Prostate gland (tissue), 2 donors: Measurements from ENCODE around the gene AXDND1. TPM values are rescaled to one million over a fixed set of nuclear protein-coding genes. Genes with fewer than 3 reads are reported as not detected.
"Not testable (repeated sequence)": the region's sequence is repeated elsewhere in the genome, so short reads cannot be mapped to it uniquely, and the experiment has no call there.

Experiments used
- DNase-seq: peaks from one replicate; pipeline ENCODE4 v3.0.0-alpha.2; 2019; ENCODE audit warnings: low spot score
- H3K27ac ChIP-seq, 2 donors: fragments of 200-600 bp; sonication (generic); 2 replicates each; pipeline ENCODE4 v1.5.1; 2017 to 2019
- H3K27me3 ChIP-seq: fragments of 200-600 bp; sonication (generic); replicated peaks from 2 replicates; pipeline ENCODE4 v1.5.1; 2019; ENCODE audit not compliant: insufficient read depth
- H3K36me3 ChIP-seq, 2 donors: fragments of 200-600 bp; sonication (generic); 1 replicate in 1 of 2; 2 replicates in 1 of 2; pipeline versions ENCODE4 v1.5.1 to v1.8.1; 2017 to 2019
- H3K4me1 ChIP-seq: fragments of 200-600 bp; sonication (generic); replicated peaks from 2 replicates; pipeline ENCODE4 v1.5.1; 2019
- H3K4me3 ChIP-seq, 2 donors: fragments of 200-600 bp; sonication (generic); 2 replicates each; pipeline ENCODE4 v1.5.1; 2017 to 2019
- H3K9me3 ChIP-seq: fragments of 200-600 bp; sonication (generic); 2 replicates; pipeline ENCODE4 v1.5.1; 2017
- POLR2A ChIP-seq: fragments of 450-650 bp; IDR thresholded peaks from one replicate; pipeline ENCODE4 v1.6.1; 2016; ENCODE audit warnings: antibody characterized with exemption, mild to moderate bottlenecking
- POLR2AphosphoS5 ChIP-seq: sonication (generic); formaldehyde crosslinking; IDR thresholded peaks from one replicate; pipeline ENCODE4 v1.6.1; 2017; ENCODE audit warnings: antibody characterized with exemption
- WGBS: methylation state at CpG from one replicate; pipeline ENCODE4 v1.1.5; 2018; 5-methylcytosine and 5-hydroxymethylcytosine counted together
- intact Hi-C: fragments of 100-400 bp; cut with DNase I; formaldehyde crosslinking; loops from one replicate; pipeline ENCODE4 v1.14.2; 2022
- total RNA-seq, 2 donors: library from RNA; depleted of rRNA; stranded (reverse); fragments of >200 nt; gene quantifications; one replicate each; pipeline ENCODE4 v1.1.0, GENCODE V29; 2016
- TF ChIP-seq, protein P1 (sequence below), 4 experiments: fragments of 200-600 bp in 2 of 4; fragments of 450-650 bp in 2 of 4; sonication (generic) in 2 of 4; IDR thresholded peaks; 1 replicate in 3 of 4; 2 replicates in 1 of 4; pipeline ENCODE4 v1.5.1; 2016 to 2019; ENCODE audit warnings: antibody characterized with exemption in 4 of 4, mild to moderate bottlenecking in 2 of 4, moderate library complexity in 2 of 4

AXDND1 gene
- total RNA-seq, 2 donors from 2014 or later: 7.0 TPM; not detected in 1

DNA sequence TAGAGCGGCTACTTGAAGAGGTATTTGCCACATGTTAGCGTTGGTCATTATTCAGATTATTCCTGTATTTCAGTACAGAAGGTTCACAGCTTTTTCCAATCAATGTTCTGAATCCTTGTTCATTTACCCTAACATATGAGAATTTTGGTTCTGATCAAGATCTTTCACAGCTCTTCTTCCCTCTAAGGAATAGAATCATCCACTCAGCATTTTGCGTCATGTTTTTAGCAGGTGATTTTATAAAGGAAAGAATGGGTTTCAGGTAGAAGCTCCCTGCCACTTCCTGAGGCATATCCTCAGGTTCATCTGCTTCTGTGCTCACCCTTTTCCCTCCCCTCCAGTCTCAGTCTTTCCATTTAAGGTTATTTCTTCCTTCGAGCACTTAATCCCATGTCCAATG lies 143.6 kb downstream of the AXDND1 start:
- Histone ChIP-seq H3K27me3 (no peaks in the 10 kb centered on the region), H3K27ac (no peak overlapping the region), H3K4me1 (no peaks in the 10 kb centered on the region), H3K36me3 (no peaks in the 10 kb centered on the region), H3K4me3 (no peak overlapping the region), H3K9me3 (no peaks in the 10 kb centered on the region)
- WGBS: 90% methylated on average over 4 of the region's 4 CpGs
- TF ChIP-seq POLR2AphosphoS5: no peak
- TF ChIP-seq, protein P1, sequence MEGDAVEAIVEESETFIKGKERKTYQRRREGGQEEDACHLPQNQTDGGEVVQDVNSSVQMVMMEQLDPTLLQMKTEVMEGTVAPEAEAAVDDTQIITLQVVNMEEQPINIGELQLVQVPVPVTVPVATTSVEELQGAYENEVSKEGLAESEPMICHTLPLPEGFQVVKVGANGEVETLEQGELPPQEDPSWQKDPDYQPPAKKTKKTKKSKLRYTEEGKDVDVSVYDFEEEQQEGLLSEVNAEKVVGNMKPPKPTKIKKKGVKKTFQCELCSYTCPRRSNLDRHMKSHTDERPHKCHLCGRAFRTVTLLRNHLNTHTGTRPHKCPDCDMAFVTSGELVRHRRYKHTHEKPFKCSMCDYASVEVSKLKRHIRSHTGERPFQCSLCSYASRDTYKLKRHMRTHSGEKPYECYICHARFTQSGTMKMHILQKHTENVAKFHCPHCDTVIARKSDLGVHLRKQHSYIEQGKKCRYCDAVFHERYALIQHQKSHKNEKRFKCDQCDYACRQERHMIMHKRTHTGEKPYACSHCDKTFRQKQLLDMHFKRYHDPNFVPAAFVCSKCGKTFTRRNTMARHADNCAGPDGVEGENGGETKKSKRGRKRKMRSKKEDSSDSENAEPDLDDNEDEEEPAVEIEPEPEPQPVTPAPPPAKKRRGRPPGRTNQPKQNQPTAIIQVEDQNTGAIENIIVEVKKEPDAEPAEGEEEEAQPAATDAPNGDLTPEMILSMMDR (IDR thresholded peaks at IDR 0.05): no peak
- no peak for TF ChIP-seq POLR2A
- intact Hi-C loops: no loop called here
- DNase-seq: no peak

DNA sequence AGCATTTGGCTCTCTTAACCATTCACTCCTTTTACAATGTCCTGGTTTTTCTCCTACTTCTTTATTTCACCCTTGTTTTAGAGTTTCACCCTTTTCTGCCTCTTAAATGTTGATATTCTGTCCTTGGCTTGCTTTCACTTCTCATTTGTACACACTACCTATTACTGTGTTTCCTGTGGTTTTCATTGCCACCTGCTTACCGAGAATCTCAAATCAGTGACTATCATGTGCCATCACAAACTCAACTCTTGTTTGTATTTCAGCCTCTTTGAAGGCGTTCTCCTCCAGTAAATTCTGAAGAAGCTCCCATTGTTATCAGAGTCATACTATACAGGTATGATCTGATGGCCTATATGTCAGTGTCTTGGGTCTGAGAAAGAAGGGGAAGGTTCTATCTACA lies 144.3 kb downstream of the AXDND1 start:
- H3K27me3 ChIP-seq: no peaks in the 10 kb centered on the region
- intact Hi-C loops: no loop called here
- H3K4me3 ChIP-seq: no peak overlapping the region
- H3K27ac ChIP-seq: no peak overlapping the region
- TF ChIP-seq, protein P1 (IDR thresholded peaks at IDR 0.05): no peak
- no peak for TF ChIP-seq POLR2AphosphoS5
- TF ChIP-seq POLR2A: no peak
- no peaks in the 10 kb centered on the region for H3K36me3 ChIP-seq
- DNase-seq: no peak
- 35% methylated on average over 2 of the region's 2 CpGs for WGBS
- H3K4me1 ChIP-seq: no peaks in the 10 kb centered on the region
- no peaks in the 10 kb centered on the region for H3K9me3 ChIP-seq

DNA sequence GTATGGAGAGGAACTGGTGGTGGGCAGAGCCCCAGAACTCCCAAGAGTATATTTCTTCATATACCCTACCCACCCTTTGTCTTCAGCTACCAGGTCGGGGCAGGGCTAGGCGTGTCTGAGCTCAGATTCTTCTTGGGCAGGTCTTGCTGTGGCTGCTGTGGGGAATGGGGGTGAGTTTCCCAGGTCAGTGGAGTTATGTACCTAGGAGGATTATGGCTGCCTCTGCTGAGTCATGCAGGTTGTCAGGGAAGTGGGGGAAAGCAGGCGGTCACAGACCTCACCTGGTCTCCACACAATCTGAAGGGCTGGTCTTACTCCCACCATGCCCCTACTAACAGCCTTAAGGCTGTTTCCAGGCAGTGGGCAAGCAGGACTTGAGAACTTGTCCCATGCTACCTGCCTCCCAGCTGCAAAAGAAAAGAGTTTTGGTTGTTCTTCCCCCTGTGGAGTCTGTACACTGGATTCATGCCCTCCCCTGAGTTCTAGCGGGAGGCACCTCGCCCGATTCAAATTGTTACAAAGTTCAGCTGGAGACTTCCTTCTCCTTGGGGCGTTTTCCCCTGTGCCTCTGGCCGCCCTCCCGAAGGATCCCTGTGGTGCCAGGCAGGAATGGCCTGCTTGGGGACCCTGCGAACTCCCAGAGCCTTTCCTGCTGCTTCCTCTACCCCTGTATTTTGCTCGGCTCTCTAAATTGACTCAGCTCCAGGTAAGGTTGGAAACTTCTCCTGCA lies 151.4 kb downstream of the AXDND1 start:
- no peak overlapping the region for H3K27ac ChIP-seq
- TF ChIP-seq POLR2A (no peak), POLR2AphosphoS5 (no peak)
- TF ChIP-seq, protein P1 (IDR thresholded peaks at IDR 0.05): no peak
- no peak overlapping the region for H3K4me3 ChIP-seq
- H3K4me1 ChIP-seq: no peaks in the 10 kb centered on the region
- 71% methylated on average over 11 of the region's 11 CpGs for WGBS
- no peak for DNase-seq
- H3K9me3 ChIP-seq: no peaks in the 10 kb centered on the region
- H3K36me3 ChIP-seq: no peaks in the 10 kb centered on the region
- intact Hi-C loops: no loop called here
- no peaks in the 10 kb centered on the region for H3K27me3 ChIP-seq

DNA sequence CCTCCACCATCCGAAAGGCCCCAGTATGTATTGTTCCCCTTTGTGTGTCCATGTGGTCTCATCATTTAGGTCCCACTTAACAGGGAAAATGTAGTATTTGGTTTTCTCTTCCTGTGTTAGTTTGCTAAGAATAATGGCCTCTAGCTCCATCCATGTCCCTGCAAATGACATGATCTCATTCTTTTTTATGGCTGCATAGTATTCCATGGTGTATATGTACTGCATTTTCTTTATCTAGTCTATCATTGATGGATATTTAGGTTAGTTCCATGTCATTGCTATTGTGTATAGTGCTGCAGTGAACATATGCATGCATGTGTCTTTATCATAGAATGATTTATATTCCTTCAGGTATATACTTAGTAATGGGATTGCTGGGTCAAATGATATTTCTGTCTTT lies 152.8 kb downstream of the AXDND1 start:
- WGBS: 100% methylated on average over 1 of the region's 1 CpG
- not testable (repeated sequence) for DNase-seq

DNA sequence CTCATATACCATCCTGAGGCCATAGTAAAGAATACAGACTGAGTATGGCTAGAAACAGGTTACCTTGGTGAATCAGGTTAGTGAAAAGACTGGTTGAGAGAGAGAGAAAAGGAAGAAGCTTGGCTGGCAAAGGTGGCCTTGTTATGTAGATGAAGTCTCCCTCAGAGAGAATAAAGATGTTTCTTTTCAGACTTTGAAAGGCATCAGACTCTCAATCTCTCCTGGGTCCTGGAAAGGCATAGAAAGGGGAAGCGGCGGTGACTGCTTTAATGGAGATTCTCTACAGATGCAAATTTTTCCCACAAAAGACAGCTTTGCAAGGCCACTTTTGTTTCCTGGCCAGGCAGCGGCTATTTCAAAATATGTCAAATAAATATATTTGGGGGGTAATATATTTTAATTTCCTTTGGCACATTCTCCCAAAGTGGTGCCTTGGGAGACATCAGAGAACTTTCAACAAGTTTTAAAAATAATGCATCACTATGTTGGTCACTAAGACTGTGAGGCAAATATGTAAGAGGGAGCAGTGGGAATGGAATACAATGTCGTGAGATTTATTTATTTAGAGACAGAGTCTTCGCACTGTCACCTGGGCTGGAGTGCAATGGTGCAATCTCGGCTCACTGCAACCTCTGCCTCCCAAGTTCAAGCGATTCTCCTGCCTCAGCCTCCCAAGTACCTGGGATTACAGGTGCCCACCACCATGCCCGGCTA lies 163.9 kb downstream of the AXDND1 start:
- no peak for DNase-seq
- intact Hi-C loops: no loop called here
- no peak overlapping the region for H3K4me3 ChIP-seq
- H3K4me1 ChIP-seq: no peaks in the 10 kb centered on the region
- H3K27ac ChIP-seq: no peak overlapping the region
- no peaks in the 10 kb centered on the region for H3K9me3 ChIP-seq
- WGBS: 78% methylated on average over 8 of the region's 8 CpGs
- H3K27me3 ChIP-seq: no peaks in the 10 kb centered on the region
- H3K36me3 ChIP-seq: no peaks in the 10 kb centered on the region
- TF ChIP-seq POLR2AphosphoS5 (no peak), POLR2A (no peak)
- TF ChIP-seq, protein P1 (IDR thresholded peaks at IDR 0.05): no peak

More for the DNA sequence above, 152.8 kb downstream of the AXDND1 start:
- H3K27ac ChIP-seq, H3K9me3 ChIP-seq, intact Hi-C loops, H3K4me3 ChIP-seq, H3K36me3 ChIP-seq, H3K4me1 ChIP-seq, H3K27me3 ChIP-seq: not testable (repeated sequence)
